Activated effector memory CD4-positive, alpha-beta T cell treated with Interleukin-2 at 50 U/mL for 16 hours (primary cell): ENCODE data around the gene CSAG3.
"Not testable (repeated sequence)": the region's sequence is repeated elsewhere in the genome, so short reads cannot be mapped to it uniquely, and the experiment has no call there.

Experiments
- DNase-seq: peaks from one replicate; pipeline ENCODE4 v3.0.0-alpha.2; 2020

Gene CSAG3

DNA sequence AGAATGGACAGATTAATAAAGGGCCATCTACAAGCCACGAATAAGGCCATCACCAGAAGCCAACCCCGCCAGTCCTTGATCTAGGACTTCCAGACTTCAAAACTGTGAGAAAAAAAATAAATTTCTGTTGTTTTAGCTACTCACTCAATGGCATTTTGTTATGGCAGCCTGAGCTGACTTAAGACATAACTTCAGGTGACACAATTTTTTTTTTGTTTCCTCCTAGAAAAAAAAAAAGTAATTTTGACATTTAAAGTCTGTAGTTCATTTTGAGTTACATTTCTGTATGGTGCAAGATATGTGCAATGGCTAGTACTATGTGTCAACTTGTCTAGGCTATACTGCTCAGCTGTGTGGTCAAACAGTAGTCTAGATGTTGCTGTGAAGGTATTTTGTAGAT, at the start of gene CSAG3:
Gene CSAG3 (plus strand): TSS at position 301 of the 400 bp plus-strand sequence.
- DNase-seq, result not testable (repeated sequence)

DNA sequence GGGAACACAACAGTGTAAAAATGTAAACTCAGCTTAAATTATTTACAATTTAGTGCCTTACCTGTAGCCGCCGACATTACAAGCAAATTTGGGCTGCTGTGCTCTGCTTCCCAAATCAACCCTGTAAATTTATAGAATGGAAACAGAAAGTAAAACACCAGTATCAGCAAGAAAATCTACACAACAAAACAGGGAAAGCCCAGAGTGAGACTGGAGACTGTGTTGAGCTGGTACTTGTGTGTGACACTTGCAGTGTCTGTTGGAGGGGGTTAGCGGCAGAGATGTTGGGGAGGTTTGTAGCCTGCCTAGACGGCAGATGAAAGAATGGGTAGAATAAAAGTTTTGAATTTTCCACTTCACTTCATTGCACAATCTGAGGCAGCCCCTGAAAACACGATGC, 45.8 kb upstream of the CSAG3 start:
- not testable (repeated sequence) for DNase-seq

DNA sequence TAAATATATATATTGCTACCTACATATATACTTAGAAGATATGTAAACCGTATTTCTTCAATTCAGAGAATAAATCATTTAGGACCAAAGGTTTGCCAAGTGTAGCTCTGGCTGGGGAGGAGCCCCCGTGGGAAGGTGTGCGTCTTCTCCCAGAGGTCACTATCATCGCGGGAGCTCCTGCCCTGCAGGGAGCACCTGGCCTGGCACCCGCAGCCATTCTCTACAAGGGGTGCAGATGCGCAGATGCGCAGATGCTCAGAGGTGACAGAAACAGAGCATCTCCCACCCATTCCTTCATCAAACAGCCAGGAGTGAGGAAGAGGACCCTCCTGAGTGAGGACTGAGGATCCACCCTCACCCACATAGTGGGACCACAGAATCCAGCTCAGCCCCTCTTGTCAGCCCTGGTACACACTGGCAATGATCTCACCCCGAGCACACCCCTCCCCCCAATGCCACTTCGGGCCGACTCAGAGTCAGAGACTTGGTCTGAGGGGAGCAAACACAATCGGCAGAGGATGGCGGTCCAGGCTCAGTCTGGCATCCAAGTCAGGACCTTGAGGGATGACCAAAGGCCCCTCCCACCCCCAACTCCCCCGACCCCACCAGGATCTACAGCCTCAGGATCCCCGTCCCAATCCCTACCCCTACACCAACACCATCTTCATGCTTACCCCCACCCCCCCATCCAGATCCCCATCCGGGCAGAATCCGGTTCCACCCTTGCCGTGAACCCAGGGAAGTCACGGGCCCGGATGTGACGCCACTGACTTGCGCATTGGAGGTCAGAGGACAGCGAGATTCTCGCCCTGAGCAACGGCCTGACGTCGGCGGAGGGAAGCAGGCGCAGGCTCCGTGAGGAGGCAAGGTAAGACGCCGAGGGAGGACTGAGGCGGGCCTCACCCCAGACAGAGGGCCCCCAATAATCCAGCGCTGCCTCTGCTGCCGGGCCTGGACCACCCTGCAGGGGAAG, 44.9 kb upstream of the CSAG3 start, which contains the start of gene MAGEA2B:
Gene MAGEA2B (plus strand): TSS at position 814 of the 973 bp plus-strand sequence. CDS start 2,479 bp downstream, outside the sequence.
- not testable (repeated sequence) for DNase-seq

DNA sequence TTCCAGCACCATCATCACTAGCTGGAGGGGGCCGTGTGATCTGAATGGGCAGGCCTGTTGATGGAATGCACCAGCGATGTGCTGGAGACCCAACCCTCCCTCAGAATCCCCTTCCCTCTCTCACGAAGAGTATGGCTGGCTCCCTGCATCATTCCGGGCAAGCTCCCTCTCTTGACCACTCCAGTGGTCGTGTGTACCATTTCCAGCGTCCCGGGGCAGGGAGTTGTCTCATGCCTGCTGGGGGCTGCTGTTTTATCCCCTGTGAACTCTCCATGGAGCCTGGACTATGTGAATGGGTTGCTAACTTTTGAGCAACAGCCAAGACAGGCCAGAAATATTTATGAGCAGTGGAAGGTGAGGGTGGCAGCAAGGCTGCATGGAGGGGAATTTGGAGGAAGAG, 33.6 kb upstream of the CSAG3 start:
- DNase-seq, result no peak

DNA sequence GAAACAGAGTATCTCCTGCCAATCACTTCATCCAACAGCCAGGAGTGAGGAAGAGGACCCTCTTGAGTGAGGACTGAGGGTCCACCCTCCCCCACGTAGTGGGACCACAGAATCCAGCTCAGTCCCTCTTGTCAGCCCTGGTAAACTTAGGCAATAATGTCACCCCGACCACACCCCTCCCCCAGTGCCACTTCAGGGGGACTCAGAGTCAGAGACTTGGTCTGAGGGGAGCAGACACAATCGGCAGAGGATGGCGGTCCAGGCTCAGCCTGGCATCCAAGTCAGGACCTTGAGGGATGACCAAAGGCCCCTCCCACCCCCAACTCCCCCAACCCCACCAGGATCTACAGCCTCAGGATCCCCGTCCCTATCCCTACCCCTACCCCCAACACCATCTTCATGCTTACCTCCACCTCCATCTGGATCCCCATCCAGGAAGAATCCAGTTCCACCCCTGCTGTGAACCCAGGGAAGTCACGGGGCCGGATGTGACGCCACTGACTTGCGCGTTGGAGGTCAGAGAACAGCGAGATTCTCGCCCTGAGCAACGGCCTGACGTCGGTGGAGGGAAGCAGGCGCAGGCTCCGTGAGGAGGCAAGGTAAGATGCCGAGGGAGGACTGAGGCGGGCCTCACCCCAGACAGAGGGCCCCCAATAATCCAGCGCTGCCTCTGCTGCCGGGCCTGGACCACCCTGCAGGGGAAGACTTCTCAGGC, 25.6 kb upstream of the CSAG3 start, which contains the start of the genes CSAG1 and MAGEA12:
Gene CSAG1 (minus strand): TSS at position 461 of the 715 bp plus-strand sequence. CDS start 1,261 bp downstream, outside the sequence.
Gene MAGEA12 (plus strand): TSS at position 497 of the 715 bp plus-strand sequence. CDS start 2,405 bp downstream, outside the sequence.
- DNase-seq, result no peak

GRCh38 chrX:152734143-152734858, 24.7 kb upstream of the CSAG3 start:
- not testable (repeated sequence) for DNase-seq

DNA sequence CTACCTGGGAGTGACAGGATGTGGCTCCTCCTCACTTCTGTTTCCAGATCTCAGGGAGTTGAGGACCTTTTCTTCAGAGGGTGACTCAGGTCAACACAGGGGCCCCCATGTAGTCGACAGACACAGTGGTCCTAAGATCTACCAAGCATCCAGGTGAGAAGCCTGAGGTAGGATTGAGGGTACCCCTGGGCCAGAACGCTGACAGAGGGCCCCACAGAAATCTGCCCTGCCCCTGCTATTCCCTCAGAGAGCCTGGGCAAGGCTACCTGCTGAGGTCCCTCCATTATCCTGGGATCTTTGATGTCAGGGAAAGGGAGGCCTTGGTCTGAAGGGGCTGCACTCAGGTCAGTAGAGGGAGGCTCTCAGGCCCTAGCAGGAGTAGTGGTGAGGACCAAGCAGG, 23.9 kb upstream of the CSAG3 start:
- DNase-seq, result no peak

- DNase-seq, result no peak
These were observed 23.0 kb upstream of the CSAG3 start for GRCh38 chrX:152735860-152736511.

GRCh38 chrX:152736528-152736927, 22.5 kb upstream of the CSAG3 start:
- DNase-seq, result not testable (repeated sequence)

DNA sequence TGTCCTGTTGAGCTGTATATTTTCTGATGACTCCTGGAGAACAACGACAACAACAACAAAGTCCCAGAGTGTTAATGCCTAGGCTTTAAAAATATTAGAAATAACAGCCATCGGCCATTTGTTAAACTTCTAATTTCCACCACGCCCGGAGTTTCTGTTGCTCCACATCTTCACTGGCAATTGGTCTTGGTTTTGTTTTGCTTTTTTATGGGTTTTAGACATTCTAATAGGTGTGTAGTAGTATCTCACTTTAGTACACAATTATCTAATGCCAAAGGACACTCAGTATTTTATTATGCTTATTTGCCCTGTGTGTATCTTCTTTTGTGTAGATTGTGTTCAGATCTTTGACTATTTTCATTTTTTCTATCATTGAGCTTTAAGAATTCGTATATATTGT, 20.5 kb upstream of the CSAG3 start:
- no peak for DNase-seq

- not testable (repeated sequence) for DNase-seq
These were observed 5.0 kb upstream of the CSAG3 start, which contains the start of gene MAGEA2 for GRCh38 chrX:152753686-152754650. TSS of gene MAGEA2 (minus strand) at chrX:152753842. CDS start at chrX:152751363, 2,479 bp downstream.

DNA sequence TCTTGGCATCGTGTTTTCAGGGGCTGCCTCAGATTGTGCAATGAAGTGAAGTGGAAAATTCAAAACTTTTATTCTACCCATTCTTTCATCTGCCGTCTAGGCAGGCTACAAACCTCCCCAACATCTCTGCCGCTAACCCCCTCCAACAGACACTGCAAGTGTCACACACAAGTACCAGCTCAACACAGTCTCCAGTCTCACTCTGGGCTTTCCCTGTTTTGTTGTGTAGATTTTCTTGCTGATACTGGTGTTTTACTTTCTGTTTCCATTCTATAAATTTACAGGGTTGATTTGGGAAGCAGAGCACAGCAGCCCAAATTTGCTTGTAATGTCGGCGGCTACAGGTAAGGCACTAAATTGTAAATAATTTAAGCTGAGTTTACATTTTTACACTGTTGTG, 4.1 kb upstream of the CSAG3 start:
- not testable (repeated sequence) for DNase-seq

- not testable (repeated sequence) for DNase-seq
These were observed 526 bp downstream of the CSAG3 start for GRCh38 chrX:152759544-152759943.

- DNase-seq, result not testable (repeated sequence)
These were observed 2.6 kb downstream of the CSAG3 start for GRCh38 chrX:152761582-152761981.

GRCh38 chrX:152766562-152766961, 7.5 kb downstream of the CSAG3 start:
- DNase-seq, result not testable (repeated sequence)

DNA sequence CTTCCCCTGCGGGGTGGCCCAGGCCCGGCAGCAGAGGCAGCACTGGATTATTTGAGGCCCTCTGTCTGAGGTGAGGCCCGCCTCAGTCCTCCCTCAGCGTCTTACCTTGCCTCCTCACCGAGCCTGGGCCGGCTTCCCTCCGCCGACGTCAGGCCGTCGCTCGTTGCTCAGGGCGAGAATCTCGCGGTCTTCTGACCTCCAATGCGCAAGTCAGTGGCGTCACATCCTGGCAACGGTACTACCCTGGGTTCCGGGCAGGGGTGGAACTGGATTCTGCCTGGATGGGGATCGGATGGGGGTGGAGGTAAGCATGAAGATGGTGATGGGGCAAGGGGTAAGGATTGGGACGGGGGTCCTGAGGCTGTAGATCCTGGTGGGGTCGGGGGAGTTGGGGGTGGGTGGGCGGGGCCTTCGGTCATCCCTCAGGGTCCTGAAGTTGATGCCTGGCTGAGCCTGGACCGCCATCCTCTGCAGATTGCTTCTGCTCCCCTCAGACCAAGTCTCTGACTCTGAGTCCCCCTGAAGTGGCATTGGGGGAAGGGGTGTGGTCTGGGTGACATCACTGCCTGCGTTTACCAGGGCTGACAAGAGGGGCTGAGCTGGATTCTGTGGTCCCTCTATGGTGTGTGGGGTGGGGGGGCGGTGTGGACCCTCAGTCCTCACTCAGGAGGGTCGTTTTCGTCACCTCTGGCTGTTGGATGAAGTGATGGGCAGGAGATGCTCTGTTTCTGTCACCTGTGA, 10.7 kb downstream of the CSAG3 start, which contains the start of gene MAGEA6:
Gene MAGEA6 (minus strand): TSS at position 141 of the 741 bp plus-strand sequence. CDS start 2,039 bp downstream, outside the sequence.
- not testable (repeated sequence) for DNase-seq

GRCh38 chrX:152787062-152787461, 28.0 kb downstream of the CSAG3 start:
- DNase-seq, result not testable (repeated sequence)

DNA sequence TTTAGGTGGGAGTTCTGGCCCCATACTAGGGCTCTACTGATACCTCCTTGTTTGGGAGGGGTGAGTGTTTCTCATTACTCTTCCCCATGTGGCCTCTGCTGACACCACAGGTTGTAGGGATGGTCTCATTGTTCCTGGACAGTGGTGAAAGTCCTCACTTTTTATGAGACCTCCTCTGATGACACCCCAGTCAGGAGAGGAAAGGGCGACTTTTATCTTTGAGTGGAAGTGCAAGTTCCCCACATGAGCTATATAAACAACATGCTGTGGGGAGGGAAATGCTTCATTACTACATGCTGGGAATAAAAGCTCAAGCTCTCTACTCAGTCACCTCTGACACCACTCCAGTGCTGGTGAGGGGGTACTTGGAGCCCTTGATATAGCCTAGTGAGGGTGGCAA, 39.9 kb downstream of the CSAG3 start:
- no peak for DNase-seq

DNA sequence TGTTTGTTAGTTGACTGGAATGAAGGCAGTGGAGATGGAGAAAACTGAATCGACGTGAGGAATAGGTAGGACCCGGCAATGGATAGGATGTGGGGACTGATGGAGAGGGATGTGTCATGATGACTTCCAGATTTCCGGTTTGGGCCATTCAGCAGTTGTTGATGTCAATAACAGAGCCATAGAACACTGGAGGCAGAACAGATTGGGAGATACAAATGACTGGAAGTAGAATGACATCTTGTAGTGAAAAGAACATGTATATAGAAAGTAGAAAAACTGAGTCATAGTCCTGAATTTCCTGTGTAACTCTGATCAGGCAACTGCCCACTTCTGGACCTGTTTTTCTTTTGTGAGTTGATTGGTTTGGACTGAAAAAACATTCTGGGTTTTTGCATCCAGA, 47.0 kb downstream of the CSAG3 start:
- DNase-seq, result no peak
